GM18907 (cell line): ENCODE results near the gene GKN2.
"Not testable (repeated sequence)": the region's sequence is repeated elsewhere in the genome, so short reads cannot be mapped to it uniquely, and the experiment has no call there.

Experiments used
- ATAC-seq: cut with Tn5 transposase; IDR thresholded peaks from one replicate; pipeline ENCODE4 v1.9.1; 2021; ENCODE audit warnings: mild to moderate bottlenecking, moderate library complexity; ENCODE audit not compliant: unreplicated experiment

The GKN2 gene

DNA sequence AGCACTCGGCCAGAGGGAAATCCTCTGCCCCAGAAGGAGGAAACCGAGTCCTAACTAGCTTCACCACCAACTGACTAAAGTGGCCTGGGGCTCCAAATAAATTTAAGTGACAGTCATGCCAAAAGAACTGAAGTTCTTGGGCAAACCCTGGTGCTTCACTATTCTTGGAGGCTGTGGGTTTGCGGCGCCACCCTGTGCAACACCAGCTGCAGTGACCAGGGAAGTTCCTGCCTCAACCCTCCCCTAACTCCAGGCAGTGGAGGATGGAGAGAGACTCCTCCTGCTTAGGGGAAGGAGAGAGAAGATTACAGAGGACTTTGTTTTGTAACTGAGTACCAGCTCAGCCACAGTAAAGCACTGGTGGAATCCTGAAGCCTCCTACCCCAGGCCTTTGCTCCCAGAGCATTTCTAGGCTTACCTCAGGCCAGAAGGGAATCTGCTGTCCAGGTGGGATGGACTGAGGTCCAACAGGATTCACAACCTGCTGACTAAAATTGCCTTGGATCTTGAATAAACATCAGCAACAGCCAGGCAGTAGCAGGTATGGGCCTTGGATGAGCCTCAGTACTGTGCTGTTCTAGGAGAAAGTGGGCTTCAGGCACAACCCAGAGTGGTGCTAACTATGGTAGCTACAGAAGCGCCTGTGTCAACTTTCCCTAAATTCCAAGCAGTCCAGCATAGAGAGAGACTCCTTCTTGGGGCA lies 52.0 kb downstream of the GKN2 start:
- ATAC-seq = no peak

DNA sequence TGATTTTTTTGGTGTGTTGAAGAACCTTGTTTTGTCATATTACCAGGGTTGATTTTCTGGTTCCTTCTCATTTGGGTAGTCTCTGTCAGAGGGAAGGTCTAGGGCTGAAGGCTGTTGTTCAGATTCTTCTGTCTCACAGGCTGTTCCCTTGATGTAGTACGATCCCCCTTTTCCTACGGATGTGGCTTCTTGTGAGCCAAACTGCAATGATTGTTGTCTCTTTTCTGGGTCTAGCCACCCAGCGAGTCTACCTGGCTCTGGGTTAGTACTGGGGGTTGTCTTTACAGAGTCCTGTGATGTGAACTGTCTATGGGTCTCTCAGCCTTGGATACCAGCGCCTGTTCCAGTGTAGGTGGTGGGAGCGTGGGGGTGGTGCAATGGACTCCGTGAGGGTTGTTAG lies 56.7 kb downstream of the GKN2 start:
- ATAC-seq = not testable (repeated sequence)
